ENCODE measurements around the gene BTN3A1. TPM values are rescaled to one million over a fixed set of nuclear protein-coding genes. Genes with fewer than 3 reads are reported as not detected.
A peak's percentile ranks its signal among the peaks of the same experiment; 100 is the strongest.

BTN3A1 gene
- polyA plus RNA-seq, 2 donors: 4.2 to 6.2 TPM

DNA sequence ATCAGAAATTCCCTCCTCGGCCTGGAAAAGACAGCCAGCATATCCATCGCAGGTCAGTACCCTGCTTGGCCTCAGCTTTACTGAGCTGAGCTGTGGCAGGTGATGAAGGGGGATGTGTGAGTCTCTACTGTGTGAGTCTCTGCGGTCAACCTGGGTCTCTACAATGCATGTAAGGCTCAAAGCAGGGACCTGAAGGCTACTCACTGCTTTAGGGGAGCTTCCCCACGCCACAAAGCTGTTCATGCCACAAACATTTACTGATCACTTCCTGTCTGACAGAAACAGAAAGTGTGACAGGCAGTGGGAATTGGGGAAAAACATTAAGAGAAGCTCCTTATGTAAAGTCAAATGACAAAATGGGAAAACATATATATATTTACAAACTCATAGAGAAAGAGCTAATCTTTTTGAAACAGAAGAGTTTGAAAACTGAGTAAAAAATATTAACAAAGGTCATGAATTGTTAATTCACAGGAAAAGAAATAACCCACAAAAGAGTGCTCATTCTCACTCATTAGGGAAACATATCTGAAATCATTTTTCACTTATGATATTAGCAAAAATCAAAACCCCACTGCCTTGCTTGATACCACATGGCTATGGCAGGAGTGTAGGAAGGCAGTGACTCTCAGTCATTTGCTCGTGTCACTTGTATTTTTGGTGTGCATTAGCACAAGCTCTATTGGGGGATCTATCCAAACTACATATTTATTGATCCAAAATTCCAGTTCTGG lies 44.0 kb downstream of the BTN3A1 start:
- no peak overlapping the region for H3K4me3 ChIP-seq (ENCODE audit: low read depth in 1 of 2, low read length in 2 of 2)
- 68 to 77% methylated on average over 5 of the region's 5 CpGs for WGBS, 2 donors
- H3K27ac ChIP-seq (ENCODE audit: low read depth in 2 of 2, low read length in 1 of 2): no peak overlapping the region
- H3K27me3 ChIP-seq (ENCODE audit: control insufficient read depth in 1 of 2, insufficient read depth in 2 of 2, low read length in 2 of 2): no peaks in the 10 kb centered on the region
- peaks cover 0 to 2% of the 10 kb centered on the region in 2 donors for H3K4me1 ChIP-seq (ENCODE audit: control insufficient read depth in 2 of 2, insufficient read depth in 2 of 2, low read length in 1 of 2)
- H3K36me3 ChIP-seq (ENCODE audit: control insufficient read depth in 2 of 2, insufficient read depth in 2 of 2, low read length in 1 of 2): peaks cover 0 to 7% of the 10 kb centered on the region in 2 donors
- H3K9me3 ChIP-seq (ENCODE audit: control insufficient read depth in 2 of 2, insufficient read depth in 1 of 2, low read depth in 1 of 2, low read length in 1 of 2): no peaks in the 10 kb centered on the region

DNA sequence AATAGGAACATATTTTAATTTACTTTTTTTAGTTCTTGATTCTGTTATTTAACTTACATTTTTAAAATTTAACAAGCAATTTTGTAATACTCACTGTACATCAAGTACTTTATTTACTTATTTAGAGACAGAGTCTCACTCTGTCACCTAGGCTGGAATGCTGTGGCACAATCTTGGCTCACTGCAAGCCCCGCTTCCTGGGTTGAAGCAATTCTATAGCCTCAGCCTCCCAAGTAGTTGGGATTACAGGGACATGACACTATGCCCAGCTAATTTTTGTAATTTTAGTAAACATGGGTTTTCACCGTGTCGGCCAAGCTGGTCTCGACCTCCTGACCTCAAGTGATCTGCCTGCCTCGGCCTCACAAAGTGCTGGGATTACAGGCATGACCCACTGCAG lies 45.2 kb downstream of the BTN3A1 start:
- 90 to 91% methylated on average over 5 of the region's 5 CpGs for WGBS, 2 donors
- Histone ChIP-seq H3K27ac (ENCODE audit: low read depth in 2 of 2, low read length in 1 of 2) (no peak overlapping the region), H3K36me3 (ENCODE audit: control insufficient read depth in 2 of 2, insufficient read depth in 2 of 2, low read length in 1 of 2) (peaks cover 0 to 7% of the 10 kb centered on the region in 2 donors), H3K4me3 (ENCODE audit: low read depth in 1 of 2, low read length in 2 of 2) (no peak overlapping the region), H3K27me3 (ENCODE audit: control insufficient read depth in 1 of 2, insufficient read depth in 2 of 2, low read length in 2 of 2) (no peaks in the 10 kb centered on the region), H3K4me1 (ENCODE audit: control insufficient read depth in 2 of 2, insufficient read depth in 2 of 2, low read length in 1 of 2) (peaks cover 0 to 2% of the 10 kb centered on the region in 2 donors), H3K9me3 (ENCODE audit: control insufficient read depth in 2 of 2, insufficient read depth in 1 of 2, low read depth in 1 of 2, low read length in 1 of 2) (no peaks in the 10 kb centered on the region)

DNA sequence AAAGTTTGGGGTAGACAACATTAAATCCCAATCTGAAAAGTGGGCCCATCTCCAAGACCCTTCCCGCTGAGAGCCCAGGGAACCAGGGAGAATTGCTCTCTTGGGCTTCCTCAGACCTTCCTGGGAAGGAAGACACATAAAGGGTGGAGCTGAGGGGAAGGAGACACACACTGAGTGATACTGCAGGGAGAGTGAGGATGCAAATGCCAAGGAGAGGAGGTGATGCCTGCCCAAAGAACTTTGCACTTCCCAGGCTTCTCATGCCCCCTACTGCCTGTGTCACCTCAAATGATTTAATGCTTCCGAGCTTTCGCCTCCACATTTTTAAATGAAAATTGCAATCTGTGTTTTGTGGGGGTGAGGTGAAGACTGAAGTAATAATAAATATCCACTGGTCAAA lies 48.2 kb downstream of the BTN3A1 start:
- H3K4me3 ChIP-seq (ENCODE audit: low read depth in 1 of 2, low read length in 2 of 2): no peak overlapping the region
- no peaks in the 10 kb centered on the region for H3K27me3 ChIP-seq (ENCODE audit: control insufficient read depth in 1 of 2, insufficient read depth in 2 of 2, low read length in 2 of 2)
- H3K27ac ChIP-seq (ENCODE audit: low read depth in 2 of 2, low read length in 1 of 2): no peak overlapping the region
- no peaks in the 10 kb centered on the region for H3K9me3 ChIP-seq (ENCODE audit: control insufficient read depth in 2 of 2, insufficient read depth in 1 of 2, low read depth in 1 of 2, low read length in 1 of 2)
- H3K4me1 ChIP-seq (ENCODE audit: control insufficient read depth in 2 of 2, insufficient read depth in 2 of 2, low read length in 1 of 2): no peaks in the 10 kb centered on the region
- 92 to 97% methylated on average over 3 of the region's 3 CpGs for WGBS, 2 donors
- peaks cover 0 to 7% of the 10 kb centered on the region in 2 donors for H3K36me3 ChIP-seq (ENCODE audit: control insufficient read depth in 2 of 2, insufficient read depth in 2 of 2, low read length in 1 of 2)

DNA sequence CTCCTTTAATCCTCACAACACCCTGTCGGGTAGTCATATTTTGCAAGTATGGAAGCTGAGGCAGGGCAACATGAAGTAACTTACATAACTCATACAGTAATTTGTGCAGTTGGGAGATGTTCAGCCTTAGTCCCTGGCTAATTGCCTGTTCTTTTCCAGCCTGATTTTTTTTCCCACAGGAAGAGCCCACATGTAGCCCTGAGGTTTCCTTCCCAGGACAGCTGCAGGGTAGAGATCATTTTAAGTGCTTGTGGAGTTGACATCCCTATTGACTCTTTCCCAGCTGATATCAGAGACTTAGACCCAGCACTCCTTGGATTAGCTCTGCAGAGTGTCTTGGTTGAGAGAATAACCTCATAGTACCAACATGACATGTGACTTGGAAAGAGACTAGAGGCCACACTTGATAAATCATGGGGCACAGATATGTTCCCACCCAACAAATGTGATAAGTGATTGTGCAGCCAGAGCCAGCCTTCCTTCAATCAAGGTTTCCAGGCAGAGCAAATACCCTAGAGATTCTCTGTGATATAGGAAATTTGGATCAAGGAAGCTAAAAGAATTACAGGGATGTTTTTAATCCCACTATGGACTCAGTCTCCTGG lies 50.7 kb downstream of the BTN3A1 start:
- 77 to 81% methylated on average over 1 of the region's 1 CpG for WGBS, 2 donors
- H3K27ac ChIP-seq (ENCODE audit: low read depth in 2 of 2, low read length in 1 of 2): no peak overlapping the region
- H3K27me3 ChIP-seq (ENCODE audit: control insufficient read depth in 1 of 2, insufficient read depth in 2 of 2, low read length in 2 of 2): no peaks in the 10 kb centered on the region
- no peak overlapping the region for H3K4me3 ChIP-seq (ENCODE audit: low read depth in 1 of 2, low read length in 2 of 2)
- no peaks in the 10 kb centered on the region for H3K9me3 ChIP-seq (ENCODE audit: control insufficient read depth in 2 of 2, insufficient read depth in 1 of 2, low read depth in 1 of 2, low read length in 1 of 2)
- H3K36me3 ChIP-seq (ENCODE audit: control insufficient read depth in 2 of 2, insufficient read depth in 2 of 2, low read length in 1 of 2): peaks cover 0 to 5% of the 10 kb centered on the region in 2 donors
- H3K4me1 ChIP-seq (ENCODE audit: control insufficient read depth in 2 of 2, insufficient read depth in 2 of 2, low read length in 1 of 2): peaks cover 0 to 2% of the 10 kb centered on the region in 2 donors

DNA sequence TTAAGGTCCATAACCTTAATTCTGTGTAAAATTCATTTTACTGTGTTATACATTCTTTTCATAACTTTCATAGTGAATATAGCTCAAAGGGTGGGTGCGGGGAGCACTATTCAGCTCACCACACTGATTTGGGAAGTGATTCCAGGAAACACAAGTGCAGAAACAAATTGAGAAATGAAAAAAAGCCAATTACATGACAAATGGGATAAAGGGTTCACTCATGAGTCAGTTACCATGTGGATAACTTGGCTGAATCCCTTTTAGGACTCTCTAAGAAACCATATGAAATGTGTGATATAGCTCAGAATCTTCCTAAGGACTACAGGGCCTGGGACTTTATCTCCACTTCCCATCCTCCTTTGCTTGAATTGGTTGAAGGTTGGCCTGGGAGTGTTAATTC lies 52.6 kb downstream of the BTN3A1 start:
- Histone ChIP-seq H3K36me3 (ENCODE audit: control insufficient read depth in 2 of 2, insufficient read depth in 2 of 2, low read length in 1 of 2) (peaks cover 0 to 5% of the 10 kb centered on the region in 2 donors), H3K27ac (ENCODE audit: low read depth in 2 of 2, low read length in 1 of 2) (no peak overlapping the region), H3K27me3 (ENCODE audit: control insufficient read depth in 1 of 2, insufficient read depth in 2 of 2, low read length in 2 of 2) (no peaks in the 10 kb centered on the region), H3K4me3 (ENCODE audit: low read depth in 1 of 2, low read length in 2 of 2) (no peak overlapping the region), H3K4me1 (ENCODE audit: control insufficient read depth in 2 of 2, insufficient read depth in 2 of 2, low read length in 1 of 2) (peaks cover 0 to 8% of the 10 kb centered on the region in 2 donors), H3K9me3 (ENCODE audit: control insufficient read depth in 2 of 2, insufficient read depth in 1 of 2, low read depth in 1 of 2, low read length in 1 of 2) (no peaks in the 10 kb centered on the region)
- 92 to 97% methylated on average over 1 of the region's 1 CpG for WGBS, 2 donors

DNA sequence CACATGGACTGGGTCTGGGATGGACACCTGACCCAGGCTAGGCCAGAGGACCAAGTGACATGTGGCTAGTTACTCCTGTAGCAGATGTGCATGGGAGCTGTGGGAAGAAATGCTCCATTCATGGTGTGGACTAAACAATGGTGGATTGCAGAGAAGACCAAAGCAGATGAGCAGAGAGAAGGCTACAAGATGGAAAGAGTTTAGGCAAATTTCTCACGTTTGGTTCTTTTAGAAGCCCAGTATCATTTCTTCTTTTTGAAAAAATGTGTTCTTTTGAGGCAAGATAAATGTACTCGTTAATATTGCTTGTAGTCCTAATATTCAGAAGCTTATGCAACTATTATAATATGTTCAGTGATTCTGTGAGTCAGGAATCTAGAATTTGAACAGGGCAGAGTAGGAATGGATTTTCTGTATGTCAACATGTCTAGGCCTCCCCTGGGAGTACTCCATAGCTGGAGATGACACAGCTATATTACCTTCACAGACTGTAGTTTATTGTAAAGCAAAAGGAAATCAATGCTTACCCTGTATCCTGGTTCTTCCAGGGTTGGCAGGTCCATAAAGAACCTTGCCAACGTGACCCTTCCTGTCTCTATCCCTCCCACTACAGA lies 53.4 kb downstream of the BTN3A1 start:
- no peaks in the 10 kb centered on the region for H3K27me3 ChIP-seq (ENCODE audit: control insufficient read depth in 1 of 2, insufficient read depth in 2 of 2, low read length in 2 of 2)
- WGBS, 2 donors: 88 to 89% methylated on average over 3 of the region's 3 CpGs
- H3K4me1 ChIP-seq (ENCODE audit: control insufficient read depth in 2 of 2, insufficient read depth in 2 of 2, low read length in 1 of 2): peaks cover 0 to 8% of the 10 kb centered on the region in 2 donors

DNA sequence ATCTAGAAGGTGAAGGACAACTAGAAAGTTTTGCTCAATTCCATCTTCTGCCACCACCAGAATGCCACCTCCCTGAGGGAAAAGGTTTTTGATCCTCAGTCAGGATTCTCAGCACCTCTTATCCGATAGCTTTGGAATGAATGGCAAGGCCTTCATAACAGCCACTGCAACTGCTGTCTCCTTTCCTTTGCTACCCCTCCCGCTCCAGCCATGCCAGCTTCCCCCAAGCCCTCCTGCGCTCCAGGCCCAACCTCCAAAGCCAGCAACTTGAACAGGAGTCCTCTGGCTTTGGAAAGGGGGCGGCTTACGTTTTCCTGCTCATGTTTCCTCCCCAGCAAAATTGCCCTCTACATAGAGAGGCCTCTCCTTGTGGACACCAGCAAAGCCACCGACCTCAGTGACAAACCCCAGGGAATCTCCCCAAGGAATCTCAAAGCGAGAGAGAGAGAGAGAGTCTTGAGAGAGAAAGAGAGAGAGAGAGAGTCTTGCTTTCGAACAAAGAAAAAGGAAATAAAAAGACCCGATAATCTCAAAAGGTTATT lies 55.3 kb downstream of the BTN3A1 start:
- WGBS, 2 donors: 13 to 18% methylated on average over 9 of the region's 9 CpGs
- H3K27me3 ChIP-seq (ENCODE audit: control insufficient read depth in 1 of 2, insufficient read depth in 2 of 2, low read length in 2 of 2): no peaks in the 10 kb centered on the region
- peak overlapping the region; percentile 88 to 89 for H3K27ac ChIP-seq (ENCODE audit: low read depth in 2 of 2, low read length in 1 of 2)
- H3K36me3 ChIP-seq (ENCODE audit: control insufficient read depth in 2 of 2, insufficient read depth in 2 of 2, low read length in 1 of 2): peaks cover 0 to 9% of the 10 kb centered on the region in 2 donors
- peak overlapping the region in 1 of 2 donors; percentile 75 for H3K4me3 ChIP-seq (ENCODE audit: low read depth in 1 of 2, low read length in 2 of 2)
- no peaks in the 10 kb centered on the region for H3K9me3 ChIP-seq (ENCODE audit: control insufficient read depth in 2 of 2, insufficient read depth in 1 of 2, low read depth in 1 of 2, low read length in 1 of 2)
- peaks cover 0 to 12% of the 10 kb centered on the region in 2 donors for H3K4me1 ChIP-seq (ENCODE audit: control insufficient read depth in 2 of 2, insufficient read depth in 2 of 2, low read length in 1 of 2)

More for the DNA sequence above, 53.4 kb downstream of the BTN3A1 start:
- Histone ChIP-seq H3K27ac (ENCODE audit: low read depth in 2 of 2, low read length in 1 of 2) (no peak overlapping the region), H3K36me3 (ENCODE audit: control insufficient read depth in 2 of 2, insufficient read depth in 2 of 2, low read length in 1 of 2) (peaks cover 0 to 3% of the 10 kb centered on the region in 2 donors), H3K4me3 (ENCODE audit: low read depth in 1 of 2, low read length in 2 of 2) (no peak overlapping the region), H3K9me3 (ENCODE audit: control insufficient read depth in 2 of 2, insufficient read depth in 1 of 2, low read depth in 1 of 2, low read length in 1 of 2) (no peaks in the 10 kb centered on the region)

DNA sequence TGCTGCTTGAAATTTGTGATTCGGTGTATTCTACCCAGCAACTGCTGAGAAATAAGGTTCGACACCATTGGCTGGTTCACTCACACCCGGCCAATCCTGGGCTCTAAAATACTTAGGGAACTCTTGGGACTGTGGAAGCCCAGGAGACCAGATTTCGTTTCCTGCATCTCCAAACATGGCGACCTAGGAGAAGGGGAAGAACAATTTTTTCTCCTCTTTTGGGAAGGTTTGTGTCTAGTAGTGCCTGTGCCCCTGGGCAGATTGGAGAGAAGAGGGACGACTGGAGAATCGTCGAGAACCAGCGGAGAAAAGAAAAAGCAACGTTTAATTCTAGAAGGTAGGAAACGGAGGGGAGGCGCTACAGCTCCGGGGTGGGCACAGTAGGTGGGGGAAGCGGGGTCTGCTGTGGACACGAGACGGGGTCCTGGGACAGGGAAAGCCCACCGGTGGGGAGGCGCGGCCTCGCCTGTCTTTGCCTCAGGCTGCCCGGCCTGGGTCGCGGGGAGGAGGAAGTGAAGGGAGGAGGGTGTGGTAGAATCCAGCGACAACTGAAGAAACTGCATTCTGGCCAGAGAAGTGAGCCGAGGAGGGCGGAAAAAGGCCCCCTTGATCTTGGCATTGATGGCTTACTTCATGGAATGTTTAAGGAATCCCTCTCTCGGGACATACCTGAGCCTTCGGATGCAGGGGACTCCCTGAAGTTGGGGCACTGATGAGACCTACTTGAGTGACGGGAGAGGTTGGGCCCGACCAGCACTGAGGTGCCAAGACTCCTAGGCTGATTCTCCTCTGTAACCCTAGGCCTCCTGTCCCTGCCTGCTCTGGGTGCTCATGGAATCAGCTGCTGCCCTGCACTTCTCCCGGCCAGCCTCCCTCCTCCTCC lies 56.0 kb downstream of the BTN3A1 start, which contains the start of gene BTN2A1:
Gene BTN2A1 (plus strand): TSS at position 150 of the 883 bp plus-strand sequence. CDS start 682 bp downstream, at position 832.
- H3K27me3 ChIP-seq (ENCODE audit: control insufficient read depth in 1 of 2, insufficient read depth in 2 of 2, low read length in 2 of 2): no peaks in the 10 kb centered on the region
- no peaks in the 10 kb centered on the region for H3K9me3 ChIP-seq (ENCODE audit: control insufficient read depth in 2 of 2, insufficient read depth in 1 of 2, low read depth in 1 of 2, low read length in 1 of 2)
- H3K4me3 ChIP-seq (ENCODE audit: low read depth in 1 of 2, low read length in 2 of 2): peak within 1 kb of the TSS; percentile 75 to 84
- 0 to 1% methylated on average over 31 of the region's 31 CpGs for WGBS, 2 donors
- peak within 1 kb of the TSS; percentile 88 to 89 for H3K27ac ChIP-seq (ENCODE audit: low read depth in 2 of 2, low read length in 1 of 2)
- peaks cover 0 to 9% of the 10 kb centered on the region in 2 donors for H3K36me3 ChIP-seq (ENCODE audit: control insufficient read depth in 2 of 2, insufficient read depth in 2 of 2, low read length in 1 of 2)
- H3K4me1 ChIP-seq (ENCODE audit: control insufficient read depth in 2 of 2, insufficient read depth in 2 of 2, low read length in 1 of 2): peaks cover 0 to 12% of the 10 kb centered on the region in 2 donors
